ENCODE data around the gene ROPN1L.

DNA sequence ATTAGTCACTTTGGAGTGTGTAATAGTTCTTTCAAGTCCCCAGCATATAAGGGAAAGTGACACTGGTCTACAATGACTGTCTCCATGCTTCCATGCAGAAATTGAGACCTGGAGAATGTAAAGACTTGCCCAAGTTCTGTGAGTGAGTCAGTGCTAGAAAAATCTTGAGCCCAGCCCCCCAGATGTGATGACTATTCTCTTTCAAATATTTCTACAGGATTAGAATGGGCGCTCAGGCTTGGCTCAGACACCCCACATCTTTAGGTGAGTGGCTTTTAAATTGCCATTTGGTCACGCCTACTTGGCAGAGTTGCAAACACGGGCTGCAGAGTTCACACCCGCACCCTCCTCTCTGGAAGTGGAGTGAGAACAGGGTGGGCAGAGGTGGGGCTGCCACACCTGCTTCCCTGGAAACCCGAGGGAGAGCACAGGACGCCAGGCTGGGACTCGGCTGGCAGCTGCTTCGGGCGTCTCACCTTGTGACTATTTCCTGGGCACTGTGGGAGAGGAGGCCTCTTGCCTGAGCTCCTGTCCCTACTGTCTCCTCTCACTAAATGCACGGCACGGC, 37.6 kb downstream of the ROPN1L start:
- no peak for TF ChIP-seq CTCF (IDR thresholded peaks at IDR 0.05 in 8 of 11, conservative IDR thresholded peaks at IDR 0.05 in 3 of 11)
- TF ChIP-seq POLR2A (IDR thresholded peaks at IDR 0.05), result no peak
